ENCODE measurements around the gene DNAH8.

The DNAH8 gene

DNA sequence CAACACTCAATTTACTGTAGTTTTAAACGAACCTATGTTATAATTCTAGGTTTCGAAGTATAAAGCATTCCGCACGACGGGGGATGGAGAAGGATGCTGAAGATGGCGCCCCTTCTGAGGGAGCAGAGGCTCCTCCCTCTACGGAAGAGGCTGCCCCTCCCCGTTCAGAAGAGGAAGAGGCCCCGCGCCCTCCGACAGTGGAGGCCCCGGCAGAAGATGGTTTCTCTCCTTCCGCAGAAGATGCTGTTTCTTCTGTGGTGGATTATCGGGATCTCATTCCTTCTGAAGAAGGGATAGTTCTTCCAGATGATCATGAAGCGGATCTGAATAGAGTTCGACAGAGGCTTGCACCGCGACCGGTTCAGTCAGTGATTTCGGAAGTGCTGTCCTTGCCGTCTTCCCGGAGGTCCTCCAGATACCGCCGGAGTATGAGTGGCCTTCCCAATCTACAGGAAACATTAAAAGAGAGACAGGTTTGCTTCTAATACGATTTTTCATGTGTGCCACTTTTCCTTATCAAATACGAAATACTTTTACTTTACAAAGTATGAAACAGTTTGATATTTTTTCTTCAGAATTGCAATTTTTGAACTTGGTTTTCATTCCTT lies 7.7 kb downstream of the DNAH8 start:
- TF ChIP-seq CTCF (IDR thresholded peaks at IDR 0.05; ENCODE audit: extremely low read depth, insufficient read depth, missing control alignments) = no peak
- DNase-seq (ENCODE audit: low spot score) = no peak
- in situ Hi-C loops (cut with MboI; ENCODE audit: low pct_unique_long_range_greater_than_20kb, low sequenced_read_pairs, unreplicated experiment) = no loop called here

DNA sequence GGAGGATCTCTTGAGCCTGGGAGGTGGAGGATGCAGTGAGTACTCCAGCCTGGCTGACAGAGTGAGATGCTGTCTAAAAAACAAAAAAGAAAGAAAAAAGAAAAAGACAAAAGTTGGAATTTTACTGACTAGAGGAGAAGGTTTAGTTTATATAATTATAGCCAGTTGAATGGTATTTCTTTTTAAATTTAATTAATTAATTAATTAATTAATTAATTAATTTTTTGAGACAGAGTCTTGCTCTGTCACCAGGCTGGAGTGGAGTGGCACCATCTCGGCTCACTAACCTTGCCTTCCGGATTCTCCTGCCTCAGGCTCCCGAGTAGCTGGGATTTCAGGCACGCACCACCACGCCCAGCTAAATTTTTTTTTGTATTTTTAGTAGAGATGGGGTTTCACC lies 8.7 kb downstream of the DNAH8 start:
- in situ Hi-C loops (cut with MboI; ENCODE audit: low pct_unique_long_range_greater_than_20kb, low sequenced_read_pairs, unreplicated experiment) = no loop called here
- no peak for DNase-seq (ENCODE audit: low spot score)
- TF ChIP-seq CTCF (IDR thresholded peaks at IDR 0.05; ENCODE audit: extremely low read depth, insufficient read depth, missing control alignments) = no peak

GRCh38 chr6:38724343-38724742 lies 9.2 kb downstream of the DNAH8 start:
- in situ Hi-C loops (cut with MboI; ENCODE audit: low pct_unique_long_range_greater_than_20kb, low sequenced_read_pairs, unreplicated experiment) = no loop called here
- TF ChIP-seq CTCF (IDR thresholded peaks at IDR 0.05; ENCODE audit: extremely low read depth, insufficient read depth, missing control alignments) = no peak
- DNase-seq (ENCODE audit: low spot score) = no peak

- TF ChIP-seq CTCF (IDR thresholded peaks at IDR 0.05; ENCODE audit: extremely low read depth, insufficient read depth, missing control alignments) = no peak
- in situ Hi-C loops (cut with MboI; ENCODE audit: low pct_unique_long_range_greater_than_20kb, low sequenced_read_pairs, unreplicated experiment) = no loop called here
- DNase-seq (ENCODE audit: low spot score) = no peak
Measured at GRCh38 chr6:38725414-38726183, 10.5 kb downstream of the DNAH8 start.

DNA sequence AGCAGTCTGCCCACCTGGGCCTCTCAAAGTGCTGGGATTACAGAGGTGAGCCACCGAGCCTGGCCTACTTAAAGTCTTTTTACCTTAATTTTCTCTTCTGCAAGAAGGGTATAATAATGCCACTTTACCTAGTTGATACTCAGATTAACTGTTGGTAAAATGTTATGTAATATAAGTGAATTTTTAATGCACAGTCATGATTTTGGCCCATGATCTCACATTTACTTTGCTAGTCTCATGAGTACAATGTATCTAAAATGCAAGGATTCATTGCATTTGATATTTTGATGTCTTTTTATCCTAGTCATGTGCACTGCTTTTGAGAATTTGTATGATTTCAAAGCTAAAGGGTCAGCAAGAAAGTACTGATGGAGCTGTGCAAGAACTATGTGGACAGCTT lies 13.1 kb downstream of the DNAH8 start:
- DNase-seq (ENCODE audit: low spot score) = no peak
- in situ Hi-C loops (cut with MboI; ENCODE audit: low pct_unique_long_range_greater_than_20kb, low sequenced_read_pairs, unreplicated experiment) = no loop called here
- no peak for TF ChIP-seq CTCF (IDR thresholded peaks at IDR 0.05; ENCODE audit: extremely low read depth, insufficient read depth, missing control alignments)

DNA sequence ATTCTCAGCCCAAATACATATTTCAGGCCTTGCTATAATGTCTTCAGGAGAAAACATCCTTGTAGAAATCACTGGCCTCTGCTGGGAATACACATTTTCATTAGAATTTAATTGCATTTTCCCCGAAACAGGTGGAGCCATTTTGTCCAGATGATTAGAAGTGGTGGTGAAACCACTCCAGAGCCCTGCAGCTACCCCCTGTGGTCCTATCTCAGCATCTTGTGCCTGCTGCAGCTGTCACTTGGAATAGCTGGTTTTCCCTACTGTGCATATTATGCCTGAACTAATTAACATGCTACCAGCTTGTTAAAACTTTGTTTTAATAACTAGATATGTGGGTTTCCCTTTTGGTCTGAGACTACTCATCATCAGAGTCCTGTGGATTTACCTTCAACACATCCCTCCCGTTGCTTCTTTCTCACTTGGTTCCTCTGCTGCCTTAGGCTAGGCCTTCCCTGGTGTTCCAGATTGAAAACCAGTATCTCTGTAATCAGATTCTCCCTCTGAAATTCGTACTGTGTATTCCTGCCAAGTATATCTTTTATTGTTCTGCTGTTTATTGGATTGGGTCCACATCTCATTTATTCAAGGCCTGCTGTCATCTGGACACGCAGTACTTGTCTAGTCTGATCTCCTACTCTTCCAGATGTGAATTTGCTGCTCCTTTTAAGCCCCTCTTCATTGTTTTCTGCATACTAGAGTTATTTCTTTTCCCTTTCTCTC lies 15.2 kb downstream of the DNAH8 start:
- DNase-seq (ENCODE audit: low spot score) = no peak
- TF ChIP-seq CTCF (IDR thresholded peaks at IDR 0.05; ENCODE audit: extremely low read depth, insufficient read depth, missing control alignments) = no peak
- in situ Hi-C loops (cut with MboI; ENCODE audit: low pct_unique_long_range_greater_than_20kb, low sequenced_read_pairs, unreplicated experiment) = no loop called here
